Measurements from ENCODE around the gene NSRP1.

- TF ChIP-seq CTCF (IDR thresholded peaks at IDR 0.05) (no peak), ZFX (IDR thresholded peaks at IDR 0.05; ENCODE audit: borderline replicate concordance) (no peak)
Measured at GRCh38 chr17:30091121-30091670, 25.4 kb upstream of the NSRP1 start.

All from 22Rv1 (cell line).